Mammary epithelial cell (primary cell): Measurements from ENCODE around the gene CCDC33.

Experiments
- CTCF ChIP-seq, 2 donors: IDR thresholded peaks in 1 of 2; conservative IDR thresholded peaks in 1 of 2; 2 replicates each; pipeline ENCODE4 v1.5.1; 2011 to 2012; ENCODE audit warnings: inconsistent platforms in 2 of 2, low read length in 2 of 2, mild to moderate bottlenecking in 2 of 2, control low read depth in 1 of 2, low read depth in 1 of 2; ENCODE audit not compliant: insufficient read depth in 1 of 2; ENCODE audit errors: extremely low read depth in 1 of 2
- EZH2 ChIP-seq: IDR thresholded peaks from 2 replicates; pipeline ENCODE4 v1.6.1; 2012; ENCODE audit warnings: low read length, inconsistent platforms, borderline replicate concordance

GRCh38 chr15:74242441-74243185 lies 6.5 kb downstream of the CCDC33 start:
- no peak for TF ChIP-seq CTCF (conservative IDR thresholded peaks at IDR 0.05 in 1 of 2, IDR thresholded peaks at IDR 0.05 in 1 of 2; ENCODE audit: extremely low read depth in 1 of 2, insufficient read depth in 1 of 2, low read depth in 1 of 2, low read length in 2 of 2)
- no peak for TF ChIP-seq EZH2
